H1 (cell line): Measurements from ENCODE around the gene OR2AP1. TPM values are rescaled to one million over a fixed set of nuclear protein-coding genes. Genes with fewer than 3 reads are reported as not detected.

Experiments used
- CTCF ChIA-PET: fragments of 300-600 bp; sonication (Branson Sonifier 250); formaldehyde crosslinking; loops from one replicate; lab custom pipeline; 2021; ENCODE audit not compliant: partially characterized antibody; lab: Charles Lee
- POLR2A ChIA-PET: fragments of 300-600 bp; sonication (Branson Sonifier 250); formaldehyde crosslinking; loops from one replicate; lab custom pipeline; 2021; ENCODE audit warnings: inconsistent platforms; ENCODE audit not compliant: partially characterized antibody; lab: Charles Lee
- DNase-seq, 2 experiments: peaks; one replicate each; pipeline versions ENCODE4 v3.0.0 to v3.0.0-alpha.2; 2010 to 2022; ENCODE audit warnings: low spot score in 2 of 2, low read depth in 1 of 2, mixed read lengths in 1 of 2
- FAIRE-seq: peaks from 2 replicates; lab custom pipeline; 2011; peaks lifted over from hg19 to GRCh38; lab: Jason Lieb, UNC
- H2AFZ ChIP-seq: 2 replicates; pipeline ENCODE4 v1.8.1; 2012; ENCODE audit warnings: low read length, inconsistent platforms
- H2AK5ac ChIP-seq: 2 replicates; pipeline ENCODE4 v1.6.1; 2013; ENCODE audit warnings: low read depth, low read length
- H2BK120ac ChIP-seq: replicated peaks from 2 replicates; pipeline ENCODE3; 2013; ENCODE audit warnings: low read depth, low read length, inconsistent platforms
- H2BK12ac ChIP-seq: 2 replicates; pipeline ENCODE4 v1.6.1; 2013; ENCODE audit warnings: low read depth, low read length
- H2BK15ac ChIP-seq: 2 replicates; pipeline ENCODE4 v1.6.1; 2013; ENCODE audit warnings: low read length
- H2BK20ac ChIP-seq: 2 replicates; pipeline ENCODE4 v1.6.1; 2013; ENCODE audit warnings: low read length
- H2BK5ac ChIP-seq: 2 replicates; pipeline ENCODE4 v1.6.1; 2013; ENCODE audit warnings: low read depth, low read length
- H3K14ac ChIP-seq: 2 replicates; pipeline ENCODE4 v1.6.1; 2013; ENCODE audit warnings: inconsistent platforms; ENCODE audit not compliant: insufficient read length
- H3K18ac ChIP-seq: 2 replicates; pipeline ENCODE4 v1.6.1; 2013; ENCODE audit warnings: low read length; ENCODE audit errors: extremely low read depth
- H3K23ac ChIP-seq: 2 replicates; pipeline ENCODE4 v1.6.1; 2013; ENCODE audit warnings: inconsistent platforms; ENCODE audit not compliant: insufficient read length
- H3K23me2 ChIP-seq: 2 replicates; pipeline ENCODE4 v1.6.1; 2013; ENCODE audit warnings: low read depth, low read length
- H3K27ac ChIP-seq: 2 replicates; pipeline ENCODE4 v1.6.1; 2011; ENCODE audit warnings: low read depth, low read length, inconsistent platforms
- H3K27me3 ChIP-seq, 4 experiments: replicated peaks in 1 of 4; 1 replicate in 1 of 4; 2 replicates in 3 of 4; pipeline versions ENCODE4 v1.6.1 to v1.8.1; 2011 to 2013; ENCODE audit warnings: low read length in 3 of 4, mild to moderate bottlenecking in 3 of 4, inconsistent platforms in 2 of 4, mixed read lengths in 2 of 4, moderate library complexity in 1 of 4; ENCODE audit not compliant: control insufficient read depth in 3 of 4, insufficient read depth in 3 of 4; ENCODE audit errors: extremely low read depth in 1 of 4
- H3K36me3 ChIP-seq, 4 experiments: 2 replicates each; pipeline versions ENCODE4 v1.6.1 to v1.8.1; 2011 to 2013; ENCODE audit warnings: mild to moderate bottlenecking in 4 of 4, low read length in 3 of 4, moderate library complexity in 2 of 4, control low read depth in 1 of 4, inconsistent platforms in 1 of 4; ENCODE audit not compliant: insufficient read depth in 4 of 4, control insufficient read depth in 2 of 4
- H3K4ac ChIP-seq: replicated peaks from 2 replicates; pipeline ENCODE3; 2013; ENCODE audit warnings: low read length, low read depth, mixed read lengths, inconsistent platforms; ENCODE audit not compliant: insufficient read length
- H3K4me1 ChIP-seq, 4 experiments: replicated peaks in 1 of 4; 1 replicate in 1 of 4; 2 replicates in 3 of 4; pipeline versions ENCODE4 v1.6.1 to v1.8.1; 2011 to 2013; ENCODE audit warnings: low read length in 3 of 4, inconsistent platforms in 2 of 4, mixed read lengths in 1 of 4; ENCODE audit not compliant: insufficient read depth in 4 of 4, control insufficient read depth in 3 of 4
- H3K4me2 ChIP-seq, 2 experiments: 2 replicates each; pipeline versions ENCODE4 v1.6.1 to v1.8.1; 2011 to 2013; ENCODE audit warnings: low read depth in 2 of 2, low read length in 2 of 2, control low read depth in 1 of 2, inconsistent platforms in 1 of 2, mild to moderate bottlenecking in 1 of 2; ENCODE audit not compliant: insufficient read depth in 1 of 2
- H3K4me3 ChIP-seq, 4 experiments: fragments of 200-600, 300-600 bp in 1 of 4; sonication (generic), shearing (Covaris generic), sonication (Bioruptor Twin) in 1 of 4; 2 replicates each; pipeline versions ENCODE4 v1.5.1 to v1.8.1; 2011 to 2016; ENCODE audit warnings: low read length in 4 of 4, low read depth in 3 of 4, control low read depth in 2 of 4, inconsistent platforms in 2 of 4, mild to moderate bottlenecking in 2 of 4, mixed read lengths in 1 of 4, moderate library complexity in 1 of 4; ENCODE audit not compliant: insufficient read depth in 2 of 4; ENCODE audit errors: extremely low read depth in 1 of 4
- H3K56ac ChIP-seq: replicated peaks from 2 replicates; pipeline ENCODE3; 2013; ENCODE audit warnings: low read depth, mild to moderate bottlenecking, mixed read lengths, low read length, inconsistent platforms; ENCODE audit not compliant: insufficient read length
- H3K79me1 ChIP-seq: 2 replicates; pipeline ENCODE4 v1.6.1; 2013; ENCODE audit warnings: low read depth, low read length, control low read depth
- H3K79me2 ChIP-seq, 2 experiments: 2 replicates each; pipeline versions ENCODE4 v1.6.1 to v1.8.1; 2012 to 2013; ENCODE audit warnings: low read length in 2 of 2, mild to moderate bottlenecking in 2 of 2, inconsistent platforms in 1 of 2; ENCODE audit not compliant: insufficient read depth in 2 of 2, control insufficient read depth in 1 of 2
- H3K9ac ChIP-seq, 4 experiments: replicated peaks in 1 of 4; 1 replicate in 1 of 4; 2 replicates in 3 of 4; pipeline versions ENCODE4 v1.6.1 to v1.8.1; 2011 to 2013; ENCODE audit warnings: low read depth in 3 of 4, low read length in 3 of 4, control low read depth in 2 of 4, mild to moderate bottlenecking in 2 of 4, moderate library complexity in 2 of 4, inconsistent platforms in 1 of 4; ENCODE audit errors: extremely low read depth in 1 of 4
- H3K9me3 ChIP-seq, 2 experiments: 2 replicates each; pipeline versions ENCODE4 v1.6.1 to v1.8.1; 2012 to 2013; ENCODE audit warnings: mild to moderate bottlenecking in 2 of 2, moderate library complexity in 2 of 2, control low read depth in 1 of 2, inconsistent platforms in 1 of 2, low read depth in 1 of 2, low read length in 1 of 2, mixed read lengths in 1 of 2; ENCODE audit not compliant: insufficient read depth in 2 of 2
- H4K20me1 ChIP-seq, 2 experiments: replicated peaks in 1 of 2; 2 replicates each; pipeline versions ENCODE3 to v1.8.1; 2011 to 2013; ENCODE audit warnings: inconsistent platforms in 2 of 2, low read length in 2 of 2, mild to moderate bottlenecking in 1 of 2; ENCODE audit not compliant: insufficient read depth in 2 of 2, control insufficient read depth in 1 of 2
- H4K5ac ChIP-seq: 2 replicates; pipeline ENCODE4 v1.6.1; 2013; ENCODE audit warnings: low read length, low read depth, mixed read lengths, inconsistent platforms; ENCODE audit not compliant: insufficient read length
- H4K8ac ChIP-seq: 2 replicates; pipeline ENCODE4 v1.8.0; 2013; ENCODE audit warnings: mild to moderate bottlenecking, moderate library complexity, low read length, inconsistent platforms; ENCODE audit not compliant: insufficient read depth; ENCODE audit errors: extremely low read depth
- H4K91ac ChIP-seq: replicated peaks from 2 replicates; pipeline ENCODE3; 2013; ENCODE audit warnings: low read length, mixed read lengths, inconsistent platforms; ENCODE audit not compliant: insufficient read length
- CTBP2 ChIP-seq: IDR thresholded peaks from 2 replicates; pipeline ENCODE4 v1.7.0; 2011; ENCODE audit warnings: borderline replicate concordance, mild to moderate bottlenecking, moderate library complexity, mixed read lengths, low read length; ENCODE audit not compliant: insufficient read depth, insufficient read length
- EGR1 ChIP-seq: IDR thresholded peaks from 2 replicates; pipeline ENCODE4 v1.6.1; 2011; ENCODE audit warnings: low read depth, low read length, borderline replicate concordance
- HDAC6 ChIP-seq: IDR thresholded peaks from one replicate; pipeline ENCODE4 v1.7.1; 2012; ENCODE audit warnings: low read depth, mild to moderate bottlenecking, inconsistent platforms, low read length, moderate library complexity
- JUND ChIP-seq: IDR thresholded peaks from 2 replicates; pipeline ENCODE4 v1.6.1; 2011; ENCODE audit warnings: mild to moderate bottlenecking, improper control_type of control experiment, low read length
- KDM1A ChIP-seq: fragments of 200-600, 300-600 bp; sonication (generic); IDR thresholded peaks from 2 replicates; pipeline ENCODE4 v1.7.1; 2016; ENCODE audit warnings: mild to moderate bottlenecking, low read length, borderline replicate concordance
- KDM5A ChIP-seq: fragments of 200-600 bp; IDR thresholded peaks from 2 replicates; pipeline ENCODE4 v1.7.1; 2012; ENCODE audit warnings: mild to moderate bottlenecking, low read length, inconsistent platforms, mixed read lengths
- PHF8 ChIP-seq: fragments of 200-600 bp; sonication (generic); conservative IDR thresholded peaks from 2 replicates; pipeline ENCODE4 v1.7.1; 2012; ENCODE audit warnings: low read depth, mild to moderate bottlenecking, inconsistent platforms, low read length, moderate library complexity
- SIN3A ChIP-seq, 2 experiments: IDR thresholded peaks in 1 of 2; conservative IDR thresholded peaks in 1 of 2; 2 replicates each; pipeline ENCODE4 v1.6.1; 2011 to 2012; ENCODE audit warnings: low read length in 2 of 2, improper control_type of control experiment in 1 of 2, low read depth in 1 of 2, mild to moderate bottlenecking in 1 of 2
- SIX5 ChIP-seq: IDR thresholded peaks from 2 replicates; pipeline ENCODE4 v1.6.1; 2011; ENCODE audit warnings: mild to moderate bottlenecking, low read depth, low read length
- SP4 ChIP-seq: IDR thresholded peaks from 2 replicates; pipeline ENCODE4 v1.6.1; 2012; ENCODE audit warnings: low read length, inconsistent platforms
- TAF1 ChIP-seq: IDR thresholded peaks from 2 replicates; pipeline ENCODE4 v1.6.1; 2011; ENCODE audit warnings: mild to moderate bottlenecking, low read depth, low read length
- TAF7 ChIP-seq: optimal IDR thresholded peaks from 2 replicates; pipeline ENCODE3; 2011; ENCODE audit warnings: low read depth, mild to moderate bottlenecking, inconsistent platforms, low read length, moderate library complexity, borderline replicate concordance
- TEAD4 ChIP-seq: IDR thresholded peaks from 2 replicates; pipeline ENCODE4 v1.6.1; 2012; ENCODE audit warnings: low read depth, low read length, inconsistent platforms, mixed read lengths
- WGBS, 2 experiments: shearing (Covaris generic) in 1 of 2; methylation state at CpG; one replicate each; pipeline versions ENCODE4 v1.1.6 to v1.1.7; 2013 to 2015; ENCODE audit warnings: low lambda C conversion rate in 2 of 2, mixed read lengths in 2 of 2, inconsistent platforms in 1 of 2, low coverage in 1 of 2, missing lambda C conversion rate in 1 of 2; ENCODE audit not compliant: insufficient replicate concordance in 2 of 2, insufficient coverage in 1 of 2, insufficient read length in 1 of 2; ENCODE audit errors: extremely low coverage in 1 of 2, missing lambda C conversion rate in 1 of 2; 5-methylcytosine and 5-hydroxymethylcytosine counted together
- polyA plus RNA-seq, 7 experiments: library from polyadenylated mRNA; depleted of rRNA in 3 of 7; stranded (reverse) in 5 of 7; unstranded in 2 of 7; fragments of >200 nt in 5 of 7; fragments of 200-250 nt in 2 of 7; gene quantifications; 1 replicate in 5 of 7; 2 replicates in 1 of 7; 4 replicates in 1 of 7; pipeline versions ENCODE4 v1.2.1 to v1.2.3, GENCODE V29; 2011 to 2013; ENCODE audit warnings: missing spikeins in 2 of 7, mixed read lengths in 2 of 7
- total RNA-seq: library from RNA; stranded (reverse); fragmentation: NEBNext Ultra II Directional; extraction: Animal tissue kit (Norgen Biotek cat#: 25700); gene quantifications from 2 replicates; pipeline ENCODE4 v1.2.1, GENCODE V29; 2021

The OR2AP1 gene
- total and polyA plus RNA-seq, 2 of the 8 experiments (the other 6 are each of a cell fraction or from before 2014, with no cell fraction given): not detected

DNA sequence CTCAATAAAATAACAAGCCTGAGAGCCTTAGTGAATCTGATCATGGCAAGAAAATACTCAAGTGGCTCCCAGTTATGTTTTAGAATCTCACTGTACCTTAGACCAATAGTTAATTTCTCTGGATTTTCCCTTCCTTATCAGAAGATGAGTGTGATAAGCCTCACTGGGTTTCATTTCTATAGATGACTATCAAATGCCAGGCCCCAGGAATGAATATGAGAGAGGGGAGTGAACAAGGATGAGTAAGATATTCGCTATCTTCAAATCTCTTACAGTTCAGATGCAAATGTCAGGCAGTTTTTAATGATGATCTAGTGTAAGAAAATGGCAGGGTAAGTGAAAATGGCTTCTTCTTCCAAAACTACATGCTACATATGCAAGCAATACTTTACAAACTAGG, 38.3 kb downstream of the OR2AP1 start:
- Histone ChIP-seq H3K18ac (no peak overlapping the region), H3K23me2 (no peaks in the 10 kb centered on the region), H2BK15ac (no peak overlapping the region), H2BK12ac (no peak overlapping the region), H3K9ac (no peak overlapping the region), H3K56ac (no peak overlapping the region), H2AK5ac (no peak overlapping the region), H2AFZ (no peak overlapping the region), H3K27ac (no peak overlapping the region), H4K8ac (no peak overlapping the region), H3K79me2 (no peaks in the 10 kb centered on the region), H3K27me3 (no peaks in the 10 kb centered on the region), H3K4me3 (no peak overlapping the region), H4K5ac (no peak overlapping the region), H2BK5ac (no peak overlapping the region), H4K91ac (no peak overlapping the region), H3K23ac (no peak overlapping the region), H2BK120ac (no peak overlapping the region), H3K4ac (no peak overlapping the region), H3K79me1 (no peaks in the 10 kb centered on the region), H2BK20ac (no peak overlapping the region), H3K4me2 (no peak overlapping the region), H3K9me3 (peaks cover 3% of the 10 kb centered on the region in 2 experiments; a peak in 2 of 4 replicates), H3K4me1 (no peaks in the 10 kb centered on the region), H3K14ac (no peak overlapping the region), H4K20me1 (no peaks in the 10 kb centered on the region), H3K36me3 (no peaks in the 10 kb centered on the region)
- POLR2A ChIA-PET: no interaction called here
- DNase-seq (no peak), FAIRE-seq (no peak)
- TF ChIP-seq SIX5 (no peak), TAF1 (no peak), JUND (no peak), KDM5A (no peak), TAF7 (no peak), TEAD4 (no peak), SIN3A (conservative IDR thresholded peaks at IDR 0.05 in 1 of 2, IDR thresholded peaks at IDR 0.05 in 1 of 2; ENCODE audit: low read depth in 1 of 2, low read length in 2 of 2) (no peak), CTBP2 (no peak), HDAC6 (no peak), PHF8 (no peak), EGR1 (no peak), KDM1A (no peak), SP4 (no peak)
- CTCF ChIA-PET: interaction anchor here (1.2 kb wide), 1 partner anchor 8 kb away, joined by 3 read pairs; no protein-coding TSS in a partner anchor
- WGBS, 2 experiments: 83% methylated on average over 1 of the region's 1 CpG; no CpG with 5 or more reads in 1 of the 2 experiments
